Endodermal cell (in vitro differentiated cells): ENCODE measurements around the gene MUC2. TPM values are rescaled to one million over a fixed set of nuclear protein-coding genes. Genes with fewer than 3 reads are reported as not detected.

Experiments used
- DNase-seq: peaks from one replicate; pipeline ENCODE4 v3.0.0-alpha.2; 2017
- H3K27ac ChIP-seq: 2 replicates; pipeline ENCODE4 v1.5.1; 2013; ENCODE audit warnings: mild to moderate bottlenecking, low read depth, low read length, moderate library complexity
- H3K27me3 ChIP-seq: 2 replicates; pipeline ENCODE4 v1.6.1; 2013; ENCODE audit warnings: mild to moderate bottlenecking, low read length, moderate library complexity; ENCODE audit not compliant: insufficient read depth, control insufficient read depth, poor library complexity, severe bottlenecking
- H3K36me3 ChIP-seq: 2 replicates; pipeline ENCODE4 v1.7.0; 2013; ENCODE audit warnings: mild to moderate bottlenecking, low read length, moderate library complexity; ENCODE audit not compliant: control insufficient read depth, insufficient read depth
- H3K4me1 ChIP-seq: one replicate; pipeline ENCODE4 v1.7.0; 2013; ENCODE audit warnings: low read length; ENCODE audit not compliant: control insufficient read depth, insufficient read depth
- H3K4me3 ChIP-seq: 2 replicates; pipeline ENCODE4 v1.5.1; 2013; ENCODE audit warnings: mild to moderate bottlenecking, low read length, moderate library complexity
- H3K9ac ChIP-seq: 2 replicates; pipeline ENCODE4 v1.6.1; 2013; ENCODE audit warnings: mild to moderate bottlenecking, low read length, moderate library complexity; ENCODE audit not compliant: poor library complexity, severe bottlenecking; ENCODE audit errors: extremely low read depth
- H3K9me3 ChIP-seq: 2 replicates; pipeline ENCODE4 v1.6.1; 2013; ENCODE audit warnings: mild to moderate bottlenecking, low read length, moderate library complexity; ENCODE audit not compliant: control insufficient read depth
- H3K27ac Mint-ChIP-seq: 2 replicates; pipeline ENCODE4 v1.8.0; 2020; ENCODE audit warnings: mixed read lengths
- H3K27me3 Mint-ChIP-seq: 2 replicates; pipeline ENCODE4 v1.8.0; 2021; ENCODE audit warnings: mild to moderate bottlenecking, mixed read lengths; ENCODE audit not compliant: insufficient read depth
- H3K36me3 Mint-ChIP-seq: 2 replicates; pipeline ENCODE4 v1.8.0; 2020; ENCODE audit warnings: low read depth, mixed read lengths
- H3K4me1 Mint-ChIP-seq: 2 replicates; pipeline ENCODE4 v1.8.0; 2020; ENCODE audit warnings: mixed read lengths
- H3K4me3 Mint-ChIP-seq: 2 replicates; pipeline ENCODE4 v1.8.0; 2020; ENCODE audit warnings: mild to moderate bottlenecking, moderate library complexity, mixed read lengths
- H3K9me3 Mint-ChIP-seq: 2 replicates; pipeline ENCODE4 v1.8.0; 2020; ENCODE audit warnings: mild to moderate bottlenecking, mixed read lengths
- CTCF ChIP-seq: fragments of 200-600 bp; sonication (generic); conservative IDR thresholded peaks from 2 replicates; pipeline ENCODE4 v1.5.0; 2021; ENCODE audit warnings: antibody characterized with exemption, mild to moderate bottlenecking
- WGBS, 2 experiments: methylation state at CpG; one replicate each; pipeline versions ENCODE4 v1.1.5 to v1.1.7; 2013; ENCODE audit warnings: missing lambda C conversion rate in 2 of 2, mixed read lengths in 1 of 2; ENCODE audit not compliant: insufficient coverage in 1 of 2, insufficient read length in 1 of 2; 5-methylcytosine and 5-hydroxymethylcytosine counted together
- total RNA-seq, 2 donors: library from RNA; stranded (reverse); fragmentation: NEBNext Ultra II Directional in 1 of 2; extraction: Animal tissue kit (Norgen Biotek cat#: 25700) in 1 of 2; gene quantifications; 2 replicates in 1 of 2; 3 replicates in 1 of 2; pipeline ENCODE4 v1.2.1, GENCODE V29; 2021

Gene MUC2
- total RNA-seq, 2 donors from 2014 or later: not detected

GRCh38 chr11:1082346-1082727 lies 7.7 kb downstream of the MUC2 start:
- TF ChIP-seq CTCF: no peak
- H3K9me3 Mint-ChIP-seq: no peaks in the 10 kb centered on the region
- no peaks in the 10 kb centered on the region for H3K36me3 ChIP-seq
- H3K9ac ChIP-seq: no peak overlapping the region
- no peak overlapping the region for H3K4me3 ChIP-seq
- no peaks in the 10 kb centered on the region for H3K4me1 Mint-ChIP-seq
- no peaks in the 10 kb centered on the region for H3K36me3 Mint-ChIP-seq
- no peak overlapping the region for H3K4me3 Mint-ChIP-seq
- no peak overlapping the region for H3K27ac ChIP-seq
- no peaks in the 10 kb centered on the region for H3K9me3 ChIP-seq
- no peaks in the 10 kb centered on the region for H3K27me3 ChIP-seq
- H3K27ac Mint-ChIP-seq: no peak overlapping the region
- no peaks in the 10 kb centered on the region for H3K4me1 ChIP-seq
- no peaks in the 10 kb centered on the region for H3K27me3 Mint-ChIP-seq
- DNase-seq: peak; percentile 44
- WGBS, 2 experiments: 76 to 86% methylated on average over 8 to 14 of the region's 14 CpGs

- no peak overlapping the region for H3K27ac Mint-ChIP-seq
- H3K4me3 Mint-ChIP-seq: no peak overlapping the region
Measured at GRCh38 chr11:1082728-1083620, 8.3 kb downstream of the MUC2 start.

More at GRCh38 chr11:1082728-1083620, 8.3 kb downstream of the MUC2 start:
- Histone ChIP-seq H3K4me1 (no peaks in the 10 kb centered on the region), H3K27me3 (no peaks in the 10 kb centered on the region), H3K9me3 (no peaks in the 10 kb centered on the region), H3K9ac (no peak overlapping the region), H3K4me3 (no peak overlapping the region), H3K36me3 (no peaks in the 10 kb centered on the region), H3K27ac (no peak overlapping the region)
- H3K36me3 Mint-ChIP-seq: no peaks in the 10 kb centered on the region
- H3K4me1 Mint-ChIP-seq: no peaks in the 10 kb centered on the region
- H3K27me3 Mint-ChIP-seq: no peaks in the 10 kb centered on the region
- no peaks in the 10 kb centered on the region for H3K9me3 Mint-ChIP-seq
- no peak for TF ChIP-seq CTCF
- WGBS, 2 experiments: 81 to 82% methylated on average over 17 to 33 of the region's 33 CpGs
- DNase-seq: peak; percentile 37
